OCI-LY7 (cell line): Measurements from ENCODE around the gene SUPT20HL2. TPM values are rescaled to one million over a fixed set of nuclear protein-coding genes. Genes with fewer than 3 reads are reported as not detected.

Experiments used
- BruUV-seq: library from RNA; stranded (reverse); fragments of 400-500 nt; replicated peaks from 2 replicates; lab custom pipeline; 2021; lab: Mats Ljungman, UMichigan
- CTCF ChIA-PET: fragments of 300-600 bp; sonication (Branson Sonifier 250); formaldehyde crosslinking; loops from one replicate; lab custom pipeline; 2022; ENCODE audit warnings: antibody characterized with exemption; ENCODE audit not compliant: unreplicated experiment; lab: Charles Lee
- POLR2A ChIA-PET: fragments of 300-600 bp; sonication (Branson Sonifier 250); formaldehyde crosslinking; loops from one replicate; lab custom pipeline; 2022; ENCODE audit warnings: antibody characterized with exemption; lab: Charles Lee
- DNase-seq: peaks from one replicate; pipeline ENCODE4 v3.0.0-alpha.2; 2015; ENCODE audit warnings: low spot score
- H2AFZ ChIP-seq: fragments of 200-600 bp; sonication (generic), shearing (Covaris generic); 2 replicates; pipeline ENCODE4 v1.6.1; 2014; ENCODE audit warnings: mild to moderate bottlenecking, antibody characterized with exemption, low read length, moderate library complexity
- H3K27ac ChIP-seq: fragments of 200-600 bp; sonication (generic); 2 replicates; pipeline ENCODE4 v1.5.1; 2014; ENCODE audit warnings: mixed run types, low read depth, mild to moderate bottlenecking, moderate library complexity, low read length, inconsistent platforms; ENCODE audit not compliant: poor library complexity, severe bottlenecking
- H3K36me3 ChIP-seq: fragments of 200-600 bp; sonication (generic); 2 replicates; pipeline ENCODE4 v1.6.1; 2014; ENCODE audit warnings: mild to moderate bottlenecking, antibody characterized with exemption, low read length, moderate library complexity, mixed read lengths; ENCODE audit not compliant: insufficient read depth
- H3K4me1 ChIP-seq: fragments of 200-600 bp; sonication (generic); 2 replicates; pipeline ENCODE4 v1.5.1; 2014; ENCODE audit warnings: mild to moderate bottlenecking, low read length; ENCODE audit not compliant: insufficient read depth, poor library complexity, severe bottlenecking
- H3K4me2 ChIP-seq: fragments of 200-600 bp; sonication (generic); 2 replicates; pipeline ENCODE4 v1.6.1; 2014; ENCODE audit warnings: mild to moderate bottlenecking, low read length
- H3K4me3 ChIP-seq: fragments of 200-600 bp; sonication (generic); 2 replicates; pipeline ENCODE4 v1.5.1; 2014; ENCODE audit warnings: mild to moderate bottlenecking, low read depth, low read length; ENCODE audit not compliant: poor library complexity, severe bottlenecking
- H3K79me2 ChIP-seq: fragments of 200-600 bp; sonication (generic); 2 replicates; pipeline ENCODE4 v1.6.1; 2016; ENCODE audit warnings: low read depth, mild to moderate bottlenecking, low read length, moderate library complexity, mixed read lengths; ENCODE audit not compliant: insufficient read depth
- H3K9me2 ChIP-seq: fragments of 200-600 bp; sonication (generic); 2 replicates; pipeline ENCODE4 v1.6.1; 2016; ENCODE audit warnings: mild to moderate bottlenecking, low read length, mixed read lengths; ENCODE audit not compliant: insufficient read depth
- H3K9me3 ChIP-seq: fragments of 200-600 bp; sonication (generic); 2 replicates; pipeline ENCODE4 v1.6.1; 2014; ENCODE audit warnings: mild to moderate bottlenecking, mixed run types, low read length, mixed read lengths
- H4K20me1 ChIP-seq: fragments of 200-600 bp; sonication (generic); 2 replicates; pipeline ENCODE4 v1.6.1; 2014; ENCODE audit warnings: mild to moderate bottlenecking, antibody characterized with exemption, low read length, moderate library complexity, mixed read lengths; ENCODE audit not compliant: insufficient read depth
- EZH2phosphoT487 ChIP-seq: fragments of 200-600 bp; sonication (generic); IDR thresholded peaks from 2 replicates; pipeline ENCODE4 v1.6.1; 2018; ENCODE audit warnings: low read depth, borderline replicate concordance, mild to moderate bottlenecking, mixed run types, antibody characterized with exemption, low read length, moderate library complexity, mixed read lengths
- intact Hi-C: fragments of 100-400 bp; cut with micrococcal nuclease; formaldehyde crosslinking; loops from one replicate; pipeline ENCODE4 v1.10.0; 2022; ENCODE audit not compliant: unreplicated experiment
- total RNA-seq, 2 experiments: library from RNA; depleted of rRNA in 1 of 2; stranded (reverse); fragments of >200 nt in 1 of 2; shearing (Covaris generic) in 1 of 2; gene quantifications; 2 replicates each; pipeline ENCODE4 v1.2.3, GENCODE V29; 2014 to 2022
- TF ChIP-seq, protein P1 (sequence below): fragments of 200-600 bp; sonication (generic); conservative IDR thresholded peaks from 2 replicates; pipeline ENCODE4 v1.5.1; 2014; ENCODE audit warnings: mild to moderate bottlenecking, antibody characterized with exemption, low read length, moderate library complexity, mixed read lengths

The SUPT20HL2 gene
- total RNA-seq, 2 experiments from 2014 or later = not detected

DNA sequence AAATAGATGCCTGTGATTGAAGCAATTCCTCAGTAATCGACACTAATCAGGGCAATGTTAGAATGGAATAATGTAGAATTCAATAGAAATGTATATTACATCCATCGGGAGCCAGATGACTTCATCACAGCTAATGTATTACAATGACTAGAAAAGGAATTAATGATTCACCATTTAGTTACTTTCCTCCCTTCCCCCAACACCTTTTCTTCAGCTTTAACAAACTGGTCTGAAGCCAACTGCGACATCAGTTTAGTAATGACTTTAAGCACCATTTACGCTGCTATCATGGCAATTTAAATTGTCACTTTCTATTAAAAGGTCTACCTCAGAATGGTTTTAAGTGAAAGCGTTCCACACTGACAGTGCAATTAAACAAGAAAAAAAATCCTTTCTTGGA lies 45.1 kb downstream of the SUPT20HL2 start:
- intact Hi-C loops = no loop called here
- no peaks in the 10 kb centered on the region for H4K20me1 ChIP-seq
- H3K4me3 ChIP-seq = no peak overlapping the region
- no peaks in the 10 kb centered on the region for H3K9me3 ChIP-seq
- no peak for DNase-seq
- POLR2A ChIA-PET = no interaction called here
- no peak for TF ChIP-seq EZH2phosphoT487
- TF ChIP-seq, protein P1, sequence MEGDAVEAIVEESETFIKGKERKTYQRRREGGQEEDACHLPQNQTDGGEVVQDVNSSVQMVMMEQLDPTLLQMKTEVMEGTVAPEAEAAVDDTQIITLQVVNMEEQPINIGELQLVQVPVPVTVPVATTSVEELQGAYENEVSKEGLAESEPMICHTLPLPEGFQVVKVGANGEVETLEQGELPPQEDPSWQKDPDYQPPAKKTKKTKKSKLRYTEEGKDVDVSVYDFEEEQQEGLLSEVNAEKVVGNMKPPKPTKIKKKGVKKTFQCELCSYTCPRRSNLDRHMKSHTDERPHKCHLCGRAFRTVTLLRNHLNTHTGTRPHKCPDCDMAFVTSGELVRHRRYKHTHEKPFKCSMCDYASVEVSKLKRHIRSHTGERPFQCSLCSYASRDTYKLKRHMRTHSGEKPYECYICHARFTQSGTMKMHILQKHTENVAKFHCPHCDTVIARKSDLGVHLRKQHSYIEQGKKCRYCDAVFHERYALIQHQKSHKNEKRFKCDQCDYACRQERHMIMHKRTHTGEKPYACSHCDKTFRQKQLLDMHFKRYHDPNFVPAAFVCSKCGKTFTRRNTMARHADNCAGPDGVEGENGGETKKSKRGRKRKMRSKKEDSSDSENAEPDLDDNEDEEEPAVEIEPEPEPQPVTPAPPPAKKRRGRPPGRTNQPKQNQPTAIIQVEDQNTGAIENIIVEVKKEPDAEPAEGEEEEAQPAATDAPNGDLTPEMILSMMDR = no peak
- no peaks in the 10 kb centered on the region for H3K4me1 ChIP-seq
- no peaks in the 10 kb centered on the region for H3K9me2 ChIP-seq
- H3K27ac ChIP-seq = no peak overlapping the region
- H2AFZ ChIP-seq = no peak overlapping the region
- H3K79me2 ChIP-seq = no peaks in the 10 kb centered on the region
- CTCF ChIA-PET = no interaction called here
- no TSS peak for BruUV-seq
- H3K4me2 ChIP-seq = no peak overlapping the region
- no peaks in the 10 kb centered on the region for H3K36me3 ChIP-seq

GRCh38 chrX:24266996-24267395 lies 46.9 kb downstream of the SUPT20HL2 start:
- CTCF ChIA-PET = no interaction called here
- POLR2A ChIA-PET = interaction anchor here (0.6 kb wide), 1 partner anchor 171 kb away, joined by 3 read pairs; no protein-coding TSS in a partner anchor

DNA sequence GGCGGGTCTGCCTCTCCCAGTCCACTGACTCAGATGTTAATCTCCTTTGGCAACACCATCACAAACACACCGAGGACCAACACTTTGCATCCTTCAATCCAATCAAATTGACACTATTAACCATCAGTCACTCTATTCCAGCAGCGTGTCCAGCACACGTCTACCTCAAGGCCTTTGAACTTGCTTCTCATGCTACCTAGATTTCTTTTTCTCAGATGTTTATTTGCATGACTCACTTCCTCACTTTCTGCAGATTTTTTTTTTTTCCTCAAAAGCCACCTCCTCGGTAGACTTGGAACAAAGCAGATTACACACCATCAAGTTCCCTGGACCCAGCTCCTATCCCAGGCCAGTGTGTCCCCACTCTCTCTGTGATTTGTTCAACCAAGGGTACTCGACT lies 49.5 kb downstream of the SUPT20HL2 start:
- no peaks in the 10 kb centered on the region for H3K9me2 ChIP-seq
- H3K4me3 ChIP-seq = no peak overlapping the region
- no peaks in the 10 kb centered on the region for H3K4me1 ChIP-seq
- CTCF ChIA-PET = no interaction called here
- no peak overlapping the region for H3K27ac ChIP-seq
- POLR2A ChIA-PET = no interaction called here
- H3K9me3 ChIP-seq = no peaks in the 10 kb centered on the region
- DNase-seq = no peak
- no peaks in the 10 kb centered on the region for H4K20me1 ChIP-seq
- no TSS peak for BruUV-seq
- H3K79me2 ChIP-seq = no peaks in the 10 kb centered on the region
- intact Hi-C loops = no loop called here
- TF ChIP-seq, protein P1 = no peak
- no peak for TF ChIP-seq EZH2phosphoT487
- no peaks in the 10 kb centered on the region for H3K36me3 ChIP-seq
- no peak overlapping the region for H2AFZ ChIP-seq
- no peak overlapping the region for H3K4me2 ChIP-seq

More at GRCh38 chrX:24266996-24267395, 46.9 kb downstream of the SUPT20HL2 start:
- Histone ChIP-seq H3K9me3 (no peaks in the 10 kb centered on the region), H3K27ac (no peak overlapping the region), H3K4me1 (no peaks in the 10 kb centered on the region), H3K79me2 (no peaks in the 10 kb centered on the region), H3K9me2 (no peaks in the 10 kb centered on the region), H2AFZ (no peak overlapping the region), H3K36me3 (no peaks in the 10 kb centered on the region), H3K4me2 (no peak overlapping the region), H3K4me3 (no peak overlapping the region), H4K20me1 (no peaks in the 10 kb centered on the region)
- TF ChIP-seq, protein P1 = no peak
- TF ChIP-seq EZH2phosphoT487 = no peak
- no TSS peak for BruUV-seq
- no peak for DNase-seq
- intact Hi-C loops = no loop called here
